B cell (primary cell): ENCODE results near the gene S100PBP. TPM values are rescaled to one million over a fixed set of nuclear protein-coding genes. Genes with fewer than 3 reads are reported as not detected.

Experiments used
- ATAC-seq: fragments of 200-7000 bp; cut with Tn5 transposase; one replicate; pipeline ENCODE4 v1.10.0; 2021; ENCODE audit warnings: low read depth, mild to moderate bottlenecking, moderate number of reproducible peaks, moderate library complexity
- CTCF ChIA-PET: fragments of 350-600 bp; sonication (Branson Sonifier 250); formaldehyde crosslinking; loops from one replicate; lab custom pipeline; 2021; ENCODE audit warnings: antibody characterized with exemption, inconsistent platforms; lab: Charles Lee
- POLR2A ChIA-PET: fragments of 350-600 bp; sonication (Branson Sonifier 250); formaldehyde crosslinking; loops from one replicate; lab custom pipeline; 2021; ENCODE audit warnings: antibody characterized with exemption; lab: Charles Lee
- DNase-seq: peaks from one replicate; pipeline ENCODE4 v3.0.0; 2013
- H2AFZ ChIP-seq: 2 replicates; pipeline ENCODE4 v1.6.1; 2012; ENCODE audit warnings: mild to moderate bottlenecking, low read depth, low read length; ENCODE audit not compliant: insufficient read depth, poor library complexity, severe bottlenecking
- H3K27ac ChIP-seq, 2 donors: 1 replicate in 1 of 2; 2 replicates in 1 of 2; pipeline ENCODE4 v1.5.1; 2012 to 2013; ENCODE audit warnings: low read length in 2 of 2, mild to moderate bottlenecking in 2 of 2, moderate library complexity in 1 of 2
- H3K27me3 ChIP-seq, 4 experiments: fragments of 200-600 bp in 1 of 4; sonication (generic) in 1 of 4; replicated peaks in 1 of 4; 1 replicate in 2 of 4; 2 replicates in 2 of 4; pipeline versions ENCODE4 v1.6.1 to v1.7.0; 2013 to 2016; ENCODE audit warnings: low read length in 3 of 4, mild to moderate bottlenecking in 2 of 4, mixed read lengths in 1 of 4, moderate library complexity in 1 of 4; ENCODE audit not compliant: insufficient read depth in 4 of 4, control insufficient read depth in 3 of 4; ENCODE audit errors: control extremely low read depth in 1 of 4
- H3K36me3 ChIP-seq, 2 experiments: replicated peaks in 1 of 2; 1 replicate in 1 of 2; 2 replicates in 1 of 2; pipeline versions ENCODE4 v1.6.1 to v1.7.1; 2013; ENCODE audit warnings: low read length in 1 of 2; ENCODE audit not compliant: insufficient read depth in 2 of 2, control insufficient read depth in 1 of 2; ENCODE audit errors: control extremely low read depth in 1 of 2, extremely low read depth in 1 of 2
- H3K4me1 ChIP-seq, 2 donors: fragments of 200-600 bp in 1 of 2; sonication (generic) in 1 of 2; 1 replicate in 1 of 2; 2 replicates in 1 of 2; pipeline versions ENCODE4 v1.5.1 to v1.6.1; 2013 to 2017; ENCODE audit warnings: low read length in 2 of 2; ENCODE audit not compliant: control insufficient read depth in 2 of 2, insufficient read depth in 2 of 2
- H3K4me2 ChIP-seq: replicated peaks from 2 replicates; pipeline ENCODE3; 2012; ENCODE audit warnings: mild to moderate bottlenecking, low read depth, low read length; ENCODE audit not compliant: poor library complexity, severe bottlenecking
- H3K4me3 ChIP-seq, 5 experiments: fragments of 200-600 bp in 1 of 5; sonication (generic) in 1 of 5; 1 replicate in 3 of 5; 2 replicates in 2 of 5; pipeline versions ENCODE4 v1.5.1 to v1.7.0; 2011 to 2016; ENCODE audit warnings: low read length in 4 of 5, mild to moderate bottlenecking in 4 of 5, low read depth in 2 of 5, control low read depth in 1 of 5, moderate library complexity in 1 of 5; ENCODE audit not compliant: insufficient read depth in 1 of 5; ENCODE audit errors: control extremely low read depth in 1 of 5, extremely low read depth in 1 of 5
- H3K79me2 ChIP-seq: fragments of 200-600 bp; sonication (generic); one replicate; pipeline ENCODE4 v1.6.0; 2016; ENCODE audit warnings: low read length; ENCODE audit not compliant: control insufficient read depth, insufficient read depth
- H3K9ac ChIP-seq: fragments of 200-600 bp; sonication (generic); 2 replicates; pipeline ENCODE4 v1.6.1; 2017; ENCODE audit warnings: mild to moderate bottlenecking, low read length, moderate library complexity
- H3K9me3 ChIP-seq, 3 donors: one replicate each; pipeline versions ENCODE4 v1.6.1 to v1.7.1; 2013; ENCODE audit warnings: low read length in 2 of 3; ENCODE audit not compliant: control insufficient read depth in 2 of 3, insufficient read depth in 1 of 3; ENCODE audit errors: control extremely low read depth in 1 of 3
- H4K20me1 ChIP-seq: 2 replicates; pipeline ENCODE4 v1.6.0; 2012; ENCODE audit warnings: mild to moderate bottlenecking, low read length; ENCODE audit not compliant: insufficient read depth, control insufficient read depth, poor library complexity, severe bottlenecking
- H3K27ac Mint-ChIP-seq: one replicate; pipeline ENCODE4 v1.8.0; 2021; ENCODE audit warnings: mixed read lengths
- H3K27me3 Mint-ChIP-seq: one replicate; pipeline ENCODE4 v1.8.0; 2021; ENCODE audit warnings: mixed read lengths
- H3K4me1 Mint-ChIP-seq: one replicate; pipeline ENCODE4 v1.8.0; 2021; ENCODE audit warnings: mixed read lengths
- H3K4me3 Mint-ChIP-seq: one replicate; pipeline ENCODE4 v1.8.0; 2021; ENCODE audit warnings: mixed read lengths
- H3K9me3 Mint-ChIP-seq: one replicate; pipeline ENCODE4 v1.8.0; 2022; ENCODE audit warnings: mixed read lengths; ENCODE audit not compliant: insufficient read depth
- CTCF ChIP-seq: fragments of 200-600 bp; IDR thresholded peaks from one replicate; pipeline ENCODE4 v1.8.0; 2022; ENCODE audit warnings: antibody characterized with exemption, mild to moderate bottlenecking
- EZH2 ChIP-seq: IDR thresholded peaks from 2 replicates; pipeline ENCODE4 v1.6.1; 2012; ENCODE audit warnings: borderline replicate concordance, low read depth, mild to moderate bottlenecking, moderate library complexity, low read length; ENCODE audit not compliant: insufficient read depth, poor library complexity, severe bottlenecking
- WGBS: methylation state at CpG from one replicate; pipeline ENCODE4 v1.1.5; 2013; ENCODE audit warnings: missing lambda C conversion rate; ENCODE audit not compliant: insufficient coverage; 5-methylcytosine and 5-hydroxymethylcytosine counted together
- intact Hi-C: fragments of 100-400 bp; cut with micrococcal nuclease; formaldehyde crosslinking; loops from one replicate; pipeline ENCODE4 v1.10.0; 2022
- polyA plus RNA-seq: library from polyadenylated mRNA; depleted of rRNA; stranded (reverse); fragments of >200 nt; gene quantifications from 2 replicates; pipeline ENCODE4 v1.2.3, GENCODE V29; 2012
- total RNA-seq, 2 donors: library from RNA; stranded (reverse); fragments of 120-200 nt in 1 of 2; gene quantifications; 1 replicate in 1 of 2; 2 replicates in 1 of 2; pipeline versions ENCODE4 v1.2.3 to v1.2.4, GENCODE V29; 2013 to 2022

Gene S100PBP
- total and polyA plus RNA-seq, 2 donors (not counting 1 experiment from before 2014, with no cell fraction given), result 32.5 to 94.1 TPM

- H2AFZ ChIP-seq, result no peak overlapping the region
- no peaks in the 10 kb centered on the region for H3K79me2 ChIP-seq
- CTCF ChIA-PET, result no interaction called here
- H3K27me3 ChIP-seq, result peaks cover 0 to 43% (median 17%) of the 10 kb centered on the region in 4 experiments
- H3K4me3 Mint-ChIP-seq, result no peak overlapping the region
- peaks cover 42% of the 10 kb centered on the region for H3K27me3 Mint-ChIP-seq
- no peak for ATAC-seq
- H3K27ac Mint-ChIP-seq, result no peak overlapping the region
- H3K9me3 ChIP-seq, result peaks cover 0 to 8% (median 0%) of the 10 kb centered on the region in 3 donors
- no peaks in the 10 kb centered on the region for H3K9me3 Mint-ChIP-seq
- 50% methylated on average over 1 of the region's 7 CpGs for WGBS
- no peak overlapping the region for H3K9ac ChIP-seq
- intact Hi-C loops, result no loop called here
- H3K27ac ChIP-seq, result no peak overlapping the region
- no peaks in the 10 kb centered on the region for H4K20me1 ChIP-seq
- H3K4me1 Mint-ChIP-seq, result peaks cover 10% of the 10 kb centered on the region
- H3K4me3 ChIP-seq, result no peak overlapping the region
- POLR2A ChIA-PET, result no interaction called here
- no peak overlapping the region for H3K4me2 ChIP-seq
- no peak for TF ChIP-seq EZH2
- TF ChIP-seq CTCF, result no peak
- no peak for DNase-seq
- peaks cover 3 to 6% of the 10 kb centered on the region in 2 donors for H3K4me1 ChIP-seq
- H3K36me3 ChIP-seq, result no peaks in the 10 kb centered on the region
These were observed 66.0 kb downstream of the S100PBP start for GRCh38 chr1:32883338-32884031.

GRCh38 chr1:32884032-32884372 lies 66.5 kb downstream of the S100PBP start:
- H3K27ac ChIP-seq, result no peak overlapping the region
- H3K9ac ChIP-seq, result no peak overlapping the region
- Mint-ChIP-seq H3K27me3 (peaks cover 44% of the 10 kb centered on the region), H3K27ac (no peak overlapping the region), H3K4me1 (peaks cover 10% of the 10 kb centered on the region), H3K9me3 (no peaks in the 10 kb centered on the region), H3K4me3 (no peak overlapping the region)
- H4K20me1 ChIP-seq, result no peaks in the 10 kb centered on the region
- TF ChIP-seq CTCF (no peak), EZH2 (no peak)
- ATAC-seq, result no peak
- H3K4me3 ChIP-seq, result no peak overlapping the region
- no peak overlapping the region for H3K4me2 ChIP-seq
- no peaks in the 10 kb centered on the region for H3K79me2 ChIP-seq
- no peak overlapping the region for H2AFZ ChIP-seq
- POLR2A ChIA-PET, result no interaction called here
- CTCF ChIA-PET, result no interaction called here
- H3K36me3 ChIP-seq, result no peaks in the 10 kb centered on the region
- intact Hi-C loops, result no loop called here
- DNase-seq, result no peak
- H3K9me3 ChIP-seq, result peaks cover 0 to 8% (median 0%) of the 10 kb centered on the region in 3 donors
- WGBS, result 0% methylated on average over 1 of the region's 4 CpGs
- peaks cover 0 to 48% (median 18%) of the 10 kb centered on the region in 4 experiments for H3K27me3 ChIP-seq
- peaks cover 3 to 6% of the 10 kb centered on the region in 2 donors for H3K4me1 ChIP-seq
